Activated CD4-positive, CD25-positive, alpha-beta regulatory T cell treated with anti-CD3 and anti-CD28 coated beads, Interleukin-2, amount 50 U/mL, for 72 hours (primary cell): ENCODE results near the gene CA9.

Experiments
- DNase-seq: peaks from one replicate; pipeline ENCODE4 v3.0.0; 2021

Gene CA9

GRCh38 chr9:35679766-35680330 lies 6.1 kb downstream of the CA9 start:
- DNase-seq: no peak

- no peak for DNase-seq
Measured at GRCh38 chr9:35680331-35681105, 6.8 kb downstream of the CA9 start.

- DNase-seq: no peak
Measured at GRCh38 chr9:35681341-35682002, 7.7 kb downstream of the CA9 start.

- no peak for DNase-seq
Measured at GRCh38 chr9:35682051-35682450, 8.3 kb downstream of the CA9 start.

- DNase-seq: no peak
Measured at GRCh38 chr9:35682520-35683315, 9.0 kb downstream of the CA9 start.

GRCh38 chr9:35683323-35683722 lies 9.6 kb downstream of the CA9 start:
- DNase-seq: no peak

GRCh38 chr9:35684921-35685320 lies 11.2 kb downstream of the CA9 start:
- no peak for DNase-seq

- DNase-seq: no peak
Measured at GRCh38 chr9:35685506-35685905, 11.8 kb downstream of the CA9 start.

- no peak for DNase-seq
Measured at GRCh38 chr9:35686222-35687203, 12.8 kb downstream of the CA9 start.

GRCh38 chr9:35687306-35687705 lies 13.6 kb downstream of the CA9 start:
- DNase-seq: no peak

GRCh38 chr9:35687972-35688557 lies 14.3 kb downstream of the CA9 start:
- DNase-seq: no peak

- no peak for DNase-seq
Measured at GRCh38 chr9:35688558-35689541, 15.1 kb downstream of the CA9 start.

GRCh38 chr9:35689542-35690293 lies 16.0 kb downstream of the CA9 start, which contains the start of gene TPM2:
Gene TPM2, minus strand, starts transcription at chr9:35689925. Its CDS starts 108 bp downstream, at chr9:35689817.
- DNase-seq: no peak

GRCh38 chr9:35690294-35690613 lies 16.5 kb downstream of the CA9 start:
- DNase-seq: no peak

- DNase-seq: no peak
Measured at GRCh38 chr9:35690614-35691333, 17.0 kb downstream of the CA9 start.

- no peak for DNase-seq
Measured at GRCh38 chr9:35691334-35691650, 17.6 kb downstream of the CA9 start.

GRCh38 chr9:35691757-35692301 lies 18.1 kb downstream of the CA9 start:
- DNase-seq: no peak

GRCh38 chr9:35695943-35696401 lies 22.2 kb downstream of the CA9 start:
- no peak for DNase-seq
